IMR-90 (cell line): ENCODE data around the gene PLCB2. TPM values are rescaled to one million over a fixed set of nuclear protein-coding genes. Genes with fewer than 3 reads are reported as not detected.

Experiments used
- ATAC-seq: fragments of 200-7000 bp; cut with Tn5 transposase; 2 replicates; pipeline ENCODE4 v1.9.1; 2020; ENCODE audit warnings: low read depth, mild to moderate bottlenecking, moderate library complexity
- BruUV-seq: library from RNA; stranded (reverse); fragments of 400-500 nt; replicated peaks from 2 replicates; lab custom pipeline; 2021; lab: Mats Ljungman, UMichigan
- CTCF ChIA-PET: fragments of 300-600 bp; formaldehyde crosslinking; extraction: SDS; loops from one replicate; lab custom pipeline; 2021; ENCODE audit warnings: antibody characterized with exemption; lab: Yijun Ruan, JAX
- POLR2A ChIA-PET: fragments of 300-600 bp; sonication (Branson Sonifier 250); formaldehyde crosslinking; loops from one replicate; lab custom pipeline; 2022; ENCODE audit warnings: antibody characterized with exemption; ENCODE audit not compliant: unreplicated experiment; lab: Charles Lee
- DNase-seq: peaks from one replicate; pipeline ENCODE4 v3.0.0; 2013
- H2AFZ ChIP-seq: replicated peaks from 2 replicates; pipeline ENCODE3; 2013; ENCODE audit warnings: low read length, mild to moderate bottlenecking; ENCODE audit not compliant: poor library complexity
- H2AK5ac ChIP-seq: 2 replicates; pipeline ENCODE4 v1.6.1; 2013; ENCODE audit warnings: low read depth, low read length, inconsistent platforms
- H2AK9ac ChIP-seq: replicated peaks from 2 replicates; pipeline ENCODE3; 2013; ENCODE audit warnings: mild to moderate bottlenecking, low read depth, low read length, moderate library complexity; ENCODE audit not compliant: poor library complexity
- H2BK120ac ChIP-seq: 2 replicates; pipeline ENCODE4 v1.6.1; 2013; ENCODE audit warnings: low read depth, low read length, inconsistent platforms
- H2BK15ac ChIP-seq: 3 replicates; pipeline ENCODE4 v1.6.1; 2013; ENCODE audit warnings: low read depth, low read length, inconsistent platforms
- H2BK20ac ChIP-seq: 2 replicates; pipeline ENCODE4 v1.6.1; 2013; ENCODE audit warnings: low read depth, mild to moderate bottlenecking, inconsistent platforms, low read length, moderate library complexity
- H2BK5ac ChIP-seq: 2 replicates; pipeline ENCODE4 v1.6.1; 2013; ENCODE audit warnings: mild to moderate bottlenecking, low read depth, low read length, inconsistent platforms; ENCODE audit not compliant: poor library complexity, severe bottlenecking
- H3K14ac ChIP-seq: replicated peaks from 2 replicates; pipeline ENCODE4 v1.6.1; 2013; ENCODE audit warnings: low read depth, low read length, inconsistent platforms
- H3K18ac ChIP-seq: 2 replicates; pipeline ENCODE4 v1.6.1; 2013; ENCODE audit warnings: low read depth, low read length, control low read depth
- H3K23ac ChIP-seq: 2 replicates; pipeline ENCODE4 v1.6.1; 2013; ENCODE audit warnings: low read depth, low read length, inconsistent platforms
- H3K27ac ChIP-seq: 2 replicates; pipeline ENCODE4 v1.5.1; 2013; ENCODE audit warnings: mild to moderate bottlenecking, control low read depth, low read length; ENCODE audit not compliant: insufficient read depth
- H3K27me3 ChIP-seq: 2 replicates; pipeline ENCODE4 v1.6.1; 2013; ENCODE audit warnings: low read length; ENCODE audit not compliant: control insufficient read depth, insufficient read depth
- H3K36me3 ChIP-seq: 2 replicates; pipeline ENCODE4 v1.6.1; 2013; ENCODE audit warnings: low read length, mixed read lengths; ENCODE audit not compliant: control insufficient read depth, insufficient read depth
- H3K4ac ChIP-seq: 2 replicates; pipeline ENCODE4 v1.6.1; 2013; ENCODE audit warnings: low read depth, low read length, inconsistent platforms
- H3K4me1 ChIP-seq: 2 replicates; pipeline ENCODE4 v1.6.1; 2013; ENCODE audit warnings: low read length, mixed read lengths; ENCODE audit not compliant: control insufficient read depth, insufficient read depth
- H3K4me2 ChIP-seq: 2 replicates; pipeline ENCODE4 v1.6.1; 2013; ENCODE audit warnings: low read depth, mild to moderate bottlenecking, control low read depth, low read length, moderate library complexity
- H3K4me3 ChIP-seq: 2 replicates; pipeline ENCODE4 v1.5.1; 2013; ENCODE audit warnings: low read depth, mild to moderate bottlenecking, control low read depth, low read length, moderate library complexity; ENCODE audit not compliant: insufficient read depth
- H3K56ac ChIP-seq: 2 replicates; pipeline ENCODE4 v1.6.1; 2013; ENCODE audit warnings: low read length, inconsistent platforms; ENCODE audit not compliant: insufficient read depth; ENCODE audit errors: extremely low read depth
- H3K79me1 ChIP-seq, 2 experiments: 2 replicates each; pipeline ENCODE4 v1.6.1; 2013; ENCODE audit warnings: low read length in 2 of 2, inconsistent platforms in 1 of 2, low read depth in 1 of 2
- H3K9ac ChIP-seq: 2 replicates; pipeline ENCODE4 v1.6.1; 2013; ENCODE audit warnings: low read depth, low read length, control low read depth
- H3K9me1 ChIP-seq: 2 replicates; pipeline ENCODE4 v1.6.1; 2013; ENCODE audit warnings: low read length, inconsistent platforms; ENCODE audit not compliant: insufficient read depth
- H3K9me3 ChIP-seq: 2 replicates; pipeline ENCODE4 v1.6.1; 2013; ENCODE audit warnings: low read length; ENCODE audit not compliant: control insufficient read depth, insufficient read depth
- H4K20me1 ChIP-seq: 2 replicates; pipeline ENCODE4 v1.6.1; 2013; ENCODE audit warnings: low read length, inconsistent platforms; ENCODE audit not compliant: insufficient read depth
- H4K5ac ChIP-seq: 2 replicates; pipeline ENCODE4 v1.6.1; 2013; ENCODE audit warnings: mild to moderate bottlenecking, low read depth, low read length, control low read depth
- H4K8ac ChIP-seq, 2 experiments: 2 replicates each; pipeline ENCODE4 v1.6.1; 2013; ENCODE audit warnings: low read depth in 2 of 2, low read length in 2 of 2, control low read depth in 1 of 2, inconsistent platforms in 1 of 2
- H4K91ac ChIP-seq: 2 replicates; pipeline ENCODE4 v1.6.1; 2013; ENCODE audit warnings: low read depth, low read length, inconsistent platforms; ENCODE audit not compliant: insufficient read depth
- BHLHE40 ChIP-seq: fragments of 150-350 bp; IDR thresholded peaks from 2 replicates; pipeline ENCODE4 v1.6.1; 2016; ENCODE audit warnings: mild to moderate bottlenecking, low read depth, low read length
- CHD1 ChIP-seq: IDR thresholded peaks from 2 replicates; pipeline ENCODE4 v1.6.1; 2012; ENCODE audit warnings: low read depth, low read length, improper control_type of control experiment
- FOS ChIP-seq: fragments of 150-350 bp; IDR thresholded peaks from 2 replicates; pipeline ENCODE4 v1.6.1; 2016; ENCODE audit warnings: low read depth, low read length
- MAZ ChIP-seq: IDR thresholded peaks from 2 replicates; pipeline ENCODE4 v1.6.1; 2012; ENCODE audit warnings: low read depth, mild to moderate bottlenecking, low read length, improper control_type of control experiment, moderate library complexity, borderline replicate concordance
- NFE2L2 ChIP-seq: fragments of 150-350 bp; IDR thresholded peaks from 2 replicates; pipeline ENCODE4 v1.6.1; 2016; ENCODE audit warnings: low read depth, mild to moderate bottlenecking, low read length
- whole genome bisulfite sequencing, 2 experiments: methylation state at CpG; one replicate each; pipeline versions ENCODE4 v1.1.5 to v1.1.7; 2013; ENCODE audit warnings: missing lambda C conversion rate in 2 of 2; ENCODE audit not compliant: insufficient read length in 1 of 2; ENCODE audit errors: extremely low coverage in 2 of 2; 5-methylcytosine and 5-hydroxymethylcytosine counted together
- dilution Hi-C: fragments of 300-500 bp; cut with HindIII; formaldehyde crosslinking; loops from one replicate; pipeline ENCODE4 v1.14.3; 2018; ENCODE audit warnings: low sequenced_read_pairs; ENCODE audit not compliant: unreplicated experiment
- in situ Hi-C: fragments of 300-500 bp; cut with MboI; formaldehyde crosslinking; loops from 3 replicates; pipeline ENCODE4 v1.14.3; 2019; ENCODE audit warnings: low sequenced_read_pairs, inconsistent platforms, mixed read lengths
- intact Hi-C: fragments of 100-400 bp; cut with micrococcal nuclease; formaldehyde crosslinking; loops from 2 replicates; pipeline ENCODE4 v1.10.0; 2022
- polyA plus RNA-seq, 3 experiments: library from polyadenylated mRNA; depleted of rRNA; stranded (reverse); fragments of >200 nt; gene quantifications; 2 replicates each; pipeline ENCODE4 v1.2.3, GENCODE V29; 2012; ENCODE audit warnings: low replicate concordance in 1 of 3
- total RNA-seq: library from RNA; depleted of rRNA; stranded (reverse); fragments of >200 nt; gene quantifications from 2 replicates; pipeline ENCODE4 v1.2.3, GENCODE V29; 2012
- TF ChIP-seq, protein P1 (sequence below): fragments of 150-350 bp; IDR thresholded peaks from 2 replicates; pipeline ENCODE4 v1.6.1; 2017; ENCODE audit warnings: mild to moderate bottlenecking, antibody characterized with exemption, low read length, low read depth

Gene PLCB2
- total and polyA plus RNA-seq, 2 of the 4 experiments (the other 2 are of a cell fraction), result 0.18 to 1.4 TPM

- Histone ChIP-seq H3K9me1 (no peaks in the 10 kb centered on the region), H3K9ac (no peak overlapping the region), H3K9me3 (no peaks in the 10 kb centered on the region), H3K27me3 (peaks cover 66% of the 10 kb centered on the region), H3K79me1 (no peaks in the 10 kb centered on the region), H2AK5ac (no peak overlapping the region), H3K23ac (no peak overlapping the region), H2BK120ac (no peak overlapping the region), H3K4me1 (peaks cover 9% of the 10 kb centered on the region), H3K56ac (no peak overlapping the region), H4K5ac (no peak overlapping the region), H4K8ac (no peak overlapping the region), H4K20me1 (no peaks in the 10 kb centered on the region), H2BK20ac (no peak overlapping the region), H3K14ac (no peak overlapping the region), H2AK9ac (no peak overlapping the region), H3K36me3 (no peaks in the 10 kb centered on the region), H2AFZ (no peak overlapping the region), H3K4me2 (no peak overlapping the region), H3K18ac (no peak overlapping the region), H3K4ac (no peak overlapping the region), H2BK5ac (no peak overlapping the region), H3K27ac (no peak overlapping the region), H4K91ac (no peak overlapping the region), H2BK15ac (no peak overlapping the region), H3K4me3 (no peak overlapping the region)
- TF ChIP-seq FOS (no peak), BHLHE40 (no peak), MAZ (no peak), CHD1 (no peak), NFE2L2 (no peak)
- TF ChIP-seq, protein P1, sequence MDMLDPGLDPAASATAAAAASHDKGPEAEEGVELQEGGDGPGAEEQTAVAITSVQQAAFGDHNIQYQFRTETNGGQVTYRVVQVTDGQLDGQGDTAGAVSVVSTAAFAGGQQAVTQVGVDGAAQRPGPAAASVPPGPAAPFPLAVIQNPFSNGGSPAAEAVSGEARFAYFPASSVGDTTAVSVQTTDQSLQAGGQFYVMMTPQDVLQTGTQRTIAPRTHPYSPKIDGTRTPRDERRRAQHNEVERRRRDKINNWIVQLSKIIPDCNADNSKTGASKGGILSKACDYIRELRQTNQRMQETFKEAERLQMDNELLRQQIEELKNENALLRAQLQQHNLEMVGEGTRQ, result no peak
- ATAC-seq, result peak; percentile 35
- ChIA-PET CTCF (interaction anchor here (1.3 kb wide), 1 partner anchor 68 kb away, joined by 3 read pairs; no protein-coding TSS in a partner anchor), POLR2A (no interaction called here)
- no CpG with 5 or more reads among the region's 1 CpG for WGBS, 2 experiments
- BruUV-seq, result no TSS peak
- in situ Hi-C loops, result no loop called here
- intact Hi-C loops, result no loop called here
- DNase-seq, result no peak
- dilution Hi-C loops, result no loop called here
These were observed 22.2 kb downstream of the PLCB2 start for GRCh38 chr15:40285554-40286011.
